H9 (cell line): ENCODE results near the gene TIMM8A. TPM values are rescaled to one million over a fixed set of nuclear protein-coding genes. Genes with fewer than 3 reads are reported as not detected.

Experiments used
- DNase-seq: peaks from one replicate; pipeline ENCODE4 v3.0.0-alpha.2; 2017
- H2AFZ ChIP-seq: one replicate; pipeline ENCODE4 v1.6.1; 2013; ENCODE audit warnings: mild to moderate bottlenecking, low read length, control low read depth, moderate library complexity
- H2AK5ac ChIP-seq: 2 replicates; pipeline ENCODE4 v1.6.1; 2013; ENCODE audit warnings: low read length, control low read depth, mixed read lengths; ENCODE audit not compliant: insufficient read length
- H2BK120ac ChIP-seq: one replicate; pipeline ENCODE4 v1.6.1; 2013; ENCODE audit warnings: low read depth, mild to moderate bottlenecking, low read length, control low read depth, inconsistent platforms; ENCODE audit not compliant: poor library complexity, severe bottlenecking
- H2BK12ac ChIP-seq: 2 replicates; pipeline ENCODE4 v1.6.1; 2013; ENCODE audit warnings: low read length, control low read depth, mixed read lengths, low read depth; ENCODE audit not compliant: insufficient read length
- H2BK15ac ChIP-seq: 2 replicates; pipeline ENCODE4 v1.6.1; 2013; ENCODE audit warnings: low read depth, low read length, control low read depth
- H2BK20ac ChIP-seq: one replicate; pipeline ENCODE4 v1.6.1; 2013; ENCODE audit warnings: low read depth, mild to moderate bottlenecking, low read length, control low read depth, inconsistent platforms; ENCODE audit not compliant: poor library complexity, severe bottlenecking
- H2BK5ac ChIP-seq: 2 replicates; pipeline ENCODE4 v1.6.1; 2013; ENCODE audit warnings: low read length, control low read depth, mixed read lengths; ENCODE audit not compliant: insufficient read length
- H3K14ac ChIP-seq: 2 replicates; pipeline ENCODE4 v1.6.1; 2013; ENCODE audit warnings: low read length, control low read depth; ENCODE audit not compliant: insufficient read depth
- H3K18ac ChIP-seq: 2 replicates; pipeline ENCODE4 v1.6.1; 2013; ENCODE audit warnings: low read depth, mild to moderate bottlenecking, mixed read lengths, low read length, control low read depth; ENCODE audit not compliant: insufficient read length
- H3K23ac ChIP-seq: 2 replicates; pipeline ENCODE4 v1.6.1; 2013; ENCODE audit warnings: low read length, control low read depth, mixed read lengths, low read depth; ENCODE audit not compliant: insufficient read length
- H3K23me2 ChIP-seq: 2 replicates; pipeline ENCODE4 v1.6.1; 2013; ENCODE audit warnings: low read depth, mild to moderate bottlenecking, mixed read lengths, low read length, control low read depth; ENCODE audit not compliant: insufficient read length, poor library complexity, severe bottlenecking
- H3K27ac ChIP-seq: 2 replicates; pipeline ENCODE4 v1.5.1; 2013; ENCODE audit warnings: low read length, control low read depth, mixed read lengths, low read depth; ENCODE audit not compliant: insufficient read length
- H3K27me3 ChIP-seq: 2 replicates; pipeline ENCODE4 v1.6.1; 2013; ENCODE audit warnings: low read length, control low read depth, inconsistent platforms; ENCODE audit not compliant: insufficient read depth
- H3K4ac ChIP-seq: 2 replicates; pipeline ENCODE4 v1.6.1; 2013; ENCODE audit warnings: low read depth, mild to moderate bottlenecking, control low read depth, inconsistent platforms, low read length, moderate library complexity
- H3K4me1 ChIP-seq: 2 replicates; pipeline ENCODE4 v1.6.1; 2013; ENCODE audit warnings: low read length, control low read depth, inconsistent platforms; ENCODE audit not compliant: insufficient read depth
- H3K4me2 ChIP-seq: 2 replicates; pipeline ENCODE4 v1.6.1; 2013; ENCODE audit warnings: low read length, control low read depth, mixed read lengths; ENCODE audit not compliant: insufficient read length, insufficient read depth
- H3K56ac ChIP-seq: 2 replicates; pipeline ENCODE4 v1.6.1; 2013; ENCODE audit warnings: low read depth, mild to moderate bottlenecking, mixed read lengths, low read length, control low read depth; ENCODE audit not compliant: insufficient read length
- H3K79me1 ChIP-seq: 2 replicates; pipeline ENCODE4 v1.6.1; 2013; ENCODE audit warnings: low read depth, mild to moderate bottlenecking, moderate library complexity, low read length, control low read depth, inconsistent platforms; ENCODE audit not compliant: insufficient read depth, poor library complexity, severe bottlenecking
- H3K79me2 ChIP-seq: 2 replicates; pipeline ENCODE4 v1.6.1; 2013; ENCODE audit warnings: low read length, control low read depth, inconsistent platforms; ENCODE audit not compliant: insufficient read depth
- H3K9ac ChIP-seq: 2 replicates; pipeline ENCODE4 v1.6.1; 2013; ENCODE audit warnings: low read length, control low read depth, mixed read lengths; ENCODE audit not compliant: insufficient read length; ENCODE audit errors: extremely low read depth
- H3K9me3 ChIP-seq: one replicate; pipeline ENCODE4 v1.6.1; 2013; ENCODE audit warnings: low read depth, low read length, inconsistent platforms; ENCODE audit not compliant: control insufficient read depth
- H3T11ph ChIP-seq: one replicate; pipeline ENCODE4 v1.6.1; 2013; ENCODE audit warnings: mild to moderate bottlenecking, low read length, control low read depth, inconsistent platforms
- H4K20me1 ChIP-seq: one replicate; pipeline ENCODE4 v1.6.1; 2013; ENCODE audit not compliant: control insufficient read depth, insufficient read length, insufficient read depth
- H4K5ac ChIP-seq: 2 replicates; pipeline ENCODE4 v1.6.1; 2013; ENCODE audit warnings: low read depth, mild to moderate bottlenecking, mixed read lengths, low read length, control low read depth; ENCODE audit not compliant: insufficient read length
- H4K8ac ChIP-seq: replicated peaks from 2 replicates; pipeline ENCODE4 v1.6.1; 2013; ENCODE audit warnings: low read length, control low read depth, mixed read lengths, low read depth; ENCODE audit not compliant: insufficient read length
- H4K91ac ChIP-seq: 2 replicates; pipeline ENCODE4 v1.6.1; 2013; ENCODE audit warnings: low read depth, mild to moderate bottlenecking, moderate library complexity, mixed read lengths, low read length, control low read depth; ENCODE audit not compliant: insufficient read length
- H3K27ac Mint-ChIP-seq, 3 experiments: 2 replicates in 2 of 3; 3 replicates in 1 of 3; pipeline ENCODE4 v1.8.0; 2020 to 2021; ENCODE audit warnings: mixed read lengths in 3 of 3, mild to moderate bottlenecking in 1 of 3, moderate library complexity in 1 of 3
- H3K27me3 Mint-ChIP-seq: 2 replicates; pipeline ENCODE4 v1.8.0; 2021; ENCODE audit warnings: low read depth, mild to moderate bottlenecking, moderate library complexity, mixed read lengths
- H3K36me3 Mint-ChIP-seq, 3 experiments: 2 replicates in 2 of 3; 3 replicates in 1 of 3; pipeline ENCODE4 v1.8.0; 2020 to 2021; ENCODE audit warnings: low read depth in 3 of 3, mixed read lengths in 3 of 3; ENCODE audit not compliant: insufficient read depth in 1 of 3
- H3K4me1 Mint-ChIP-seq, 2 experiments: 2 replicates each; pipeline ENCODE4 v1.8.0; 2020; ENCODE audit warnings: mixed read lengths in 2 of 2
- H3K4me3 Mint-ChIP-seq, 2 experiments: 2 replicates in 1 of 2; 3 replicates in 1 of 2; pipeline ENCODE4 v1.8.0; 2020 to 2021; ENCODE audit warnings: mild to moderate bottlenecking in 2 of 2, mixed read lengths in 2 of 2, moderate library complexity in 1 of 2
- H3K9me3 Mint-ChIP-seq, 2 experiments: 2 replicates in 1 of 2; 3 replicates in 1 of 2; pipeline ENCODE4 v1.8.0; 2020; ENCODE audit warnings: mild to moderate bottlenecking in 2 of 2, mixed read lengths in 2 of 2, moderate library complexity in 1 of 2
- WGBS: extraction: QIAGEN DNeasy Blood & Tissue Kit; methylation state at CpG from one replicate; pipeline ENCODE4 v1.1.7; 2013; ENCODE audit warnings: missing lambda C conversion rate, low lambda C conversion rate, mixed read lengths; ENCODE audit not compliant: insufficient read length; ENCODE audit errors: extremely low coverage; 5-methylcytosine and 5-hydroxymethylcytosine counted together
- total RNA-seq: library from RNA; stranded (reverse); gene quantifications from 2 replicates; pipeline ENCODE4 v1.2.1, GENCODE V29; 2021
- TF ChIP-seq, protein P1 (sequence below): fragments of 200-600 bp; sonication (generic); conservative IDR thresholded peaks from 3 replicates; pipeline ENCODE4 v1.8.0; 2021; ENCODE audit warnings: antibody characterized with exemption, mild to moderate bottlenecking

Gene TIMM8A
- total RNA-seq, 1 experiment from 2014 or later = 40.2 TPM

DNA sequence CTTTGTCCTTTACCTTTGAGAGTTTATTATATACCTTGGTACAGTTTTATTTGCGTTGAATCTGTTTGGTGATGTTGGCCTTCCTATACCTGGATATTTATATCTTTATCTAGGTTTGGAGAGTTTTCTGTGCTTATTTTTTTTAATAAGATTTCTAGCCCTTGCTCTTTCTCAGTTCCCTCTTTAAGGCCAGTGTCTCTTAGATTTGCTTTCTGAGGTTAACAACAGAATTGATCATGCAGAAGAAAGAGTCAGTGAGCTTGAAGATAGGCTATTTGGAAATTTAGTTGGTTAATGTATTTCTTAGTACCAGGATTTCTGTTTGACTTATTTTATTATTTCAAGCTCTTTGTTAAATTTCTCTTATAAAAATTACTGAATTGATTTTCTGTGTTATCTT, 44.8 kb downstream of the TIMM8A start:
- H3K23me2 ChIP-seq = no peaks in the 10 kb centered on the region
- H3K27me3 Mint-ChIP-seq = peaks cover 2% of the 10 kb centered on the region
- H3K36me3 Mint-ChIP-seq = no peaks in the 10 kb centered on the region; a peak in 1 of 7 replicates

More for the DNA sequence above, 44.8 kb downstream of the TIMM8A start:
- no CpG with 5 or more reads among the region's 1 CpG for WGBS
- no peaks in the 10 kb centered on the region for H3K4me1 Mint-ChIP-seq
- H3K4me3 Mint-ChIP-seq = no peak overlapping the region
- Histone ChIP-seq H2BK120ac (no peak overlapping the region), H4K20me1 (no peaks in the 10 kb centered on the region), H3K23ac (no peak overlapping the region), H3K9ac (no peak overlapping the region), H2BK15ac (no peak overlapping the region), H3K79me1 (no peaks in the 10 kb centered on the region), H3K4me1 (no peaks in the 10 kb centered on the region), H3K4me2 (no peak overlapping the region), H2AK5ac (no peak overlapping the region), H2BK5ac (no peak overlapping the region), H3K14ac (no peak overlapping the region), H2BK12ac (no peak overlapping the region), H2BK20ac (no peak overlapping the region), H3K79me2 (no peaks in the 10 kb centered on the region), H3K18ac (no peak overlapping the region), H2AFZ (no peak overlapping the region), H4K8ac (no peak overlapping the region), H3K27me3 (no peaks in the 10 kb centered on the region), H3K9me3 (peaks cover 10% of the 10 kb centered on the region), H4K5ac (no peak overlapping the region), H3T11ph (no peak overlapping the region), H3K56ac (no peak overlapping the region), H4K91ac (no peak overlapping the region), H3K27ac (no peak overlapping the region), H3K4ac (no peak overlapping the region)
- no peak overlapping the region for H3K27ac Mint-ChIP-seq
- H3K9me3 Mint-ChIP-seq = peaks cover 60 to 64% of the 10 kb centered on the region in 2 experiments
- TF ChIP-seq, protein P1, sequence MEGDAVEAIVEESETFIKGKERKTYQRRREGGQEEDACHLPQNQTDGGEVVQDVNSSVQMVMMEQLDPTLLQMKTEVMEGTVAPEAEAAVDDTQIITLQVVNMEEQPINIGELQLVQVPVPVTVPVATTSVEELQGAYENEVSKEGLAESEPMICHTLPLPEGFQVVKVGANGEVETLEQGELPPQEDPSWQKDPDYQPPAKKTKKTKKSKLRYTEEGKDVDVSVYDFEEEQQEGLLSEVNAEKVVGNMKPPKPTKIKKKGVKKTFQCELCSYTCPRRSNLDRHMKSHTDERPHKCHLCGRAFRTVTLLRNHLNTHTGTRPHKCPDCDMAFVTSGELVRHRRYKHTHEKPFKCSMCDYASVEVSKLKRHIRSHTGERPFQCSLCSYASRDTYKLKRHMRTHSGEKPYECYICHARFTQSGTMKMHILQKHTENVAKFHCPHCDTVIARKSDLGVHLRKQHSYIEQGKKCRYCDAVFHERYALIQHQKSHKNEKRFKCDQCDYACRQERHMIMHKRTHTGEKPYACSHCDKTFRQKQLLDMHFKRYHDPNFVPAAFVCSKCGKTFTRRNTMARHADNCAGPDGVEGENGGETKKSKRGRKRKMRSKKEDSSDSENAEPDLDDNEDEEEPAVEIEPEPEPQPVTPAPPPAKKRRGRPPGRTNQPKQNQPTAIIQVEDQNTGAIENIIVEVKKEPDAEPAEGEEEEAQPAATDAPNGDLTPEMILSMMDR = no peak
- DNase-seq = no peak

Other genes with a start within 250 kb of the TIMM8A start
- gene DRP2, start 129.0 kb downstream of the TIMM8A start, total RNA-seq = 0.04 TPM in 2 replicates
- not detected in 2 replicates for gene TAF7L, start 57.4 kb downstream of the TIMM8A start, total RNA-seq
- gene BTK, start 37.4 kb upstream of the TIMM8A start, total RNA-seq = 0.09 and 0.35 TPM in 2 replicates
- 411 and 428 TPM in 2 replicates for gene RPL36A, start 42.3 kb upstream of the TIMM8A start, total RNA-seq
- gene GLA, start 59.2 kb upstream of the TIMM8A start, total RNA-seq = 40.3 and 41.9 TPM in 2 replicates
- gene HNRNPH2, start 59.5 kb upstream of the TIMM8A start, total RNA-seq = 60.2 and 63.2 TPM in 2 replicates
- gene ARMCX4, start 136.7 kb upstream of the TIMM8A start, total RNA-seq = 17.0 and 17.3 TPM in 2 replicates
- 20.2 and 22.4 TPM in 2 replicates for gene ARMCX1, start 201.8 kb upstream of the TIMM8A start, total RNA-seq